K562 (cell line): ENCODE data around the gene LRCOL1. TPM values are rescaled to one million over a fixed set of nuclear protein-coding genes. Genes with fewer than 3 reads are reported as not detected.

ENCODE experiments used
- ATAC-seq: fragments of 200-7000 bp; cut with Tn5 transposase; 3 replicates; pipeline ENCODE4 v1.9.1; 2020; ENCODE audit warnings: moderate library complexity
- BruUV-seq: library from RNA; stranded (reverse); fragments of 400-500 nt; replicated peaks from 2 replicates; lab custom pipeline; 2021; lab: Mats Ljungman, UMichigan
- CTCF ChIA-PET: fragments of 300-600 bp; formaldehyde crosslinking; extraction: SDS; loops from one replicate; lab custom pipeline; 2021; ENCODE audit warnings: low intra/inter-chr PET ratio; lab: Yijun Ruan, JAX
- POLR2A ChIA-PET: fragments of 300-600, 350-650 bp; sonication (Branson Sonifier 250); formaldehyde crosslinking; extraction: SDS; loops from one replicate; lab custom pipeline; 2021; ENCODE audit warnings: antibody characterized with exemption, inconsistent platforms; lab: Yijun Ruan, JAX
- DNase-seq, 4 experiments: peaks; one replicate each; pipeline versions ENCODE4 v3.0.0 to v3.0.0-alpha.2; 2011 to 2018; ENCODE audit warnings: low spot score in 3 of 4, mixed read lengths in 3 of 4; ENCODE audit errors: extremely low read depth in 1 of 4
- FAIRE-seq: peaks from 2 replicates; lab custom pipeline; 2011; peaks lifted over from hg19 to GRCh38; lab: Jason Lieb, UNC
- H2AFZ ChIP-seq: 2 replicates; pipeline ENCODE4 v1.6.0; 2011; ENCODE audit warnings: low read depth, low read length, control low read depth, inconsistent platforms
- H3K27ac ChIP-seq: fragments of 200-600 bp; 3 replicates; pipeline ENCODE4 v1.8.0; 2011; ENCODE audit warnings: low read depth, mild to moderate bottlenecking, control low read depth, inconsistent platforms, low read length, moderate library complexity, mixed read lengths; ENCODE audit errors: extremely low read depth
- H3K27me3 ChIP-seq, 2 experiments: fragments of 300-600 bp in 1 of 2; 2 replicates in 1 of 2; 3 replicates in 1 of 2; pipeline versions ENCODE4 v1.6.0 to v1.8.0; 2011; ENCODE audit warnings: inconsistent platforms in 2 of 2, low read length in 2 of 2, mild to moderate bottlenecking in 1 of 2, mixed read lengths in 1 of 2, moderate library complexity in 1 of 2; ENCODE audit not compliant: control insufficient read depth in 2 of 2, insufficient read depth in 2 of 2
- H3K36me3 ChIP-seq: fragments of 300-600 bp; 3 replicates; pipeline ENCODE4 v1.8.0; 2011; ENCODE audit warnings: mild to moderate bottlenecking, low read length, inconsistent platforms; ENCODE audit not compliant: control insufficient read depth, insufficient read depth
- H3K4me1 ChIP-seq, 2 experiments: fragments of 200-600 bp in 1 of 2; replicated peaks in 1 of 2; 2 replicates in 1 of 2; 3 replicates in 1 of 2; pipeline versions ENCODE4 v1.5.1 to v1.8.0; 2011; ENCODE audit warnings: inconsistent platforms in 2 of 2, low read length in 2 of 2, mild to moderate bottlenecking in 1 of 2, mixed read lengths in 1 of 2, moderate library complexity in 1 of 2; ENCODE audit not compliant: control insufficient read depth in 2 of 2, insufficient read depth in 2 of 2
- H3K4me2 ChIP-seq: 2 replicates; pipeline ENCODE4 v1.6.1; 2011; ENCODE audit warnings: low read length, control low read depth, inconsistent platforms, mixed read lengths; ENCODE audit not compliant: insufficient read depth
- H3K4me3 ChIP-seq: fragments of 200-600 bp; sonication (generic), shearing (Covaris generic); 2 replicates; pipeline ENCODE4 v1.5.1; 2016; ENCODE audit warnings: control low read depth, inconsistent platforms
- H3K79me2 ChIP-seq: fragments of 200-600 bp; 3 replicates; pipeline ENCODE4 v1.8.0; 2011; ENCODE audit warnings: low read length, inconsistent platforms; ENCODE audit not compliant: control insufficient read depth, insufficient read depth
- H3K9ac ChIP-seq, 2 experiments: 2 replicates each; pipeline versions ENCODE4 v1.6.0 to v1.6.1; 2011; ENCODE audit warnings: low read depth in 2 of 2, low read length in 2 of 2, control low read depth in 1 of 2, inconsistent platforms in 1 of 2, mild to moderate bottlenecking in 1 of 2, mixed read lengths in 1 of 2; ENCODE audit not compliant: insufficient read depth in 1 of 2
- H3K9me1 ChIP-seq: one replicate; pipeline ENCODE4 v1.6.0; 2011; ENCODE audit warnings: inconsistent platforms, mild to moderate bottlenecking, low read length, moderate library complexity; ENCODE audit not compliant: control insufficient read depth, insufficient read depth
- H3K9me3 ChIP-seq: replicated peaks from 2 replicates; pipeline ENCODE4 v1.5.1; 2011; ENCODE audit warnings: low read depth, low read length, inconsistent platforms; ENCODE audit not compliant: control insufficient read depth, insufficient read depth
- H4K20me1 ChIP-seq: replicated peaks from 2 replicates; pipeline ENCODE4 v1.6.1; 2011; ENCODE audit warnings: low read length, inconsistent platforms, mixed read lengths; ENCODE audit not compliant: control insufficient read depth, insufficient read depth
- BRD9 ChIP-seq: fragments of 450-650 bp; IDR thresholded peaks from 2 replicates; pipeline ENCODE4 v1.6.1; 2018; ENCODE audit warnings: low read depth; ENCODE audit not compliant: partially characterized antibody
- DPF2 ChIP-seq: fragments of 450-650 bp; IDR thresholded peaks from 2 replicates; pipeline ENCODE4 v1.6.1; 2016
- NCOA6 ChIP-seq: fragments of 450-650 bp; IDR thresholded peaks from 2 replicates; pipeline ENCODE4 v1.6.1; 2017; ENCODE audit warnings: mild to moderate bottlenecking
- NONO ChIP-seq, 2 experiments: fragments of 200-400 bp in 1 of 2; fragments of 450-650 bp in 1 of 2; formaldehyde crosslinking in 1 of 2; IDR thresholded peaks; 2 replicates each; pipeline ENCODE4 v1.6.1; 2017; ENCODE audit warnings: low read depth in 2 of 2, mild to moderate bottlenecking in 2 of 2, moderate library complexity in 2 of 2, low read length in 1 of 2
- SAFB2 ChIP-seq: fragments of 200-400 bp; formaldehyde crosslinking; IDR thresholded peaks from 2 replicates; pipeline ENCODE4 v1.6.1; 2018; ENCODE audit warnings: borderline replicate concordance, low read length, low read depth, moderate library complexity; ENCODE audit not compliant: severe bottlenecking
- SRSF3 ChIP-seq: fragments of 200-400 bp; formaldehyde crosslinking; IDR thresholded peaks from 2 replicates; pipeline ENCODE4 v1.6.1; 2016; ENCODE audit warnings: mild to moderate bottlenecking, low read length, moderate library complexity; ENCODE audit not compliant: insufficient read depth
- ZNF644 ChIP-seq: fragments of 200-800 bp; sonication (Bioruptor generic); IDR thresholded peaks from 2 replicates; pipeline ENCODE4 v1.6.1; 2016; ENCODE audit warnings: low read depth, missing genetic modification characterization, missing compliant biosample characterization
- WGBS: fragments of 100-300 bp; shearing (Covaris generic); methylation state at CpG from one replicate; pipeline ENCODE4 v1.1.6; 2016; ENCODE audit warnings: low coverage, mixed read lengths; ENCODE audit not compliant: insufficient coverage; ENCODE audit errors: missing lambda C conversion rate; 5-methylcytosine and 5-hydroxymethylcytosine counted together
- in situ Hi-C: fragments of 300-500 bp; cut with MboI; formaldehyde crosslinking; loops from 4 replicates; pipeline ENCODE4 v1.15.0; 2018; ENCODE audit warnings: inconsistent platforms, mixed read lengths
- intact Hi-C: fragments of 100-400 bp; cut with micrococcal nuclease; formaldehyde crosslinking; loops from 2 replicates; pipeline ENCODE4 v1.14.2; 2022
- polyA plus RNA-seq, 8 experiments: library from polyadenylated mRNA; depleted of rRNA in 4 of 8; stranded (reverse) in 5 of 8; unstranded in 3 of 8; fragments of >200 nt; fragmentation: Nextera tagmentation in 2 of 8; fragmentation: Illumina TruSeq in 1 of 8; extraction: Ambion mirVana in 2 of 8; extraction: Trizol in 1 of 8; gene quantifications; 2 replicates each; pipeline versions ENCODE4 v1.2.1 to v1.2.3, GENCODE V29; 2011 to 2014; ENCODE audit warnings: inconsistent platforms in 1 of 8, missing spikeins in 1 of 8
- total RNA-seq, 7 experiments: library from RNA; depleted of rRNA in 6 of 7; stranded (reverse); fragments of >200 nt in 6 of 7; fragmentation: Illumina TruSeq in 2 of 7; extraction: Trizol in 2 of 7; gene quantifications; 2 replicates each; pipeline versions ENCODE4 v1.2.1 to v1.2.3, GENCODE V29; 2011 to 2021; ENCODE audit warnings: low replicate concordance in 1 of 7
- TF ChIP-seq, protein P1 (sequence below): sonication (generic); formaldehyde crosslinking; IDR thresholded peaks from 2 replicates; pipeline ENCODE4 v1.8.0; 2022; ENCODE audit warnings: missing genetic modification reagents, mild to moderate bottlenecking, moderate library complexity, borderline replicate concordance
- TF ChIP-seq, protein P2 (sequence below), 3 experiments: fragments of 200-800 bp in 1 of 3; sonication (Bioruptor generic) in 1 of 3; sonication (generic) in 1 of 3; formaldehyde crosslinking in 1 of 3; IDR thresholded peaks; 2 replicates each; pipeline versions ENCODE4 v1.6.1 to v1.8.0; 2016 to 2022; ENCODE audit warnings: mild to moderate bottlenecking in 2 of 3, missing compliant biosample characterization in 2 of 3, missing genetic modification characterization in 2 of 3, missing genetic modification reagents in 1 of 3
- TF ChIP-seq, protein P3 (sequence below): sonication (generic); formaldehyde crosslinking; IDR thresholded peaks from 2 replicates; pipeline ENCODE4 v1.8.0; 2022; ENCODE audit warnings: mild to moderate bottlenecking, missing genetic modification reagents
- TF ChIP-seq, protein P4 (sequence below): fragments of 450-650 bp; IDR thresholded peaks from 2 replicates; pipeline ENCODE4 v1.6.1; 2016; ENCODE audit warnings: mild to moderate bottlenecking

Gene LRCOL1
- total and polyA plus RNA-seq, 9 of the 15 experiments (the other 6 are each of a cell fraction or from before 2014, with no cell fraction given): not detected

DNA sequence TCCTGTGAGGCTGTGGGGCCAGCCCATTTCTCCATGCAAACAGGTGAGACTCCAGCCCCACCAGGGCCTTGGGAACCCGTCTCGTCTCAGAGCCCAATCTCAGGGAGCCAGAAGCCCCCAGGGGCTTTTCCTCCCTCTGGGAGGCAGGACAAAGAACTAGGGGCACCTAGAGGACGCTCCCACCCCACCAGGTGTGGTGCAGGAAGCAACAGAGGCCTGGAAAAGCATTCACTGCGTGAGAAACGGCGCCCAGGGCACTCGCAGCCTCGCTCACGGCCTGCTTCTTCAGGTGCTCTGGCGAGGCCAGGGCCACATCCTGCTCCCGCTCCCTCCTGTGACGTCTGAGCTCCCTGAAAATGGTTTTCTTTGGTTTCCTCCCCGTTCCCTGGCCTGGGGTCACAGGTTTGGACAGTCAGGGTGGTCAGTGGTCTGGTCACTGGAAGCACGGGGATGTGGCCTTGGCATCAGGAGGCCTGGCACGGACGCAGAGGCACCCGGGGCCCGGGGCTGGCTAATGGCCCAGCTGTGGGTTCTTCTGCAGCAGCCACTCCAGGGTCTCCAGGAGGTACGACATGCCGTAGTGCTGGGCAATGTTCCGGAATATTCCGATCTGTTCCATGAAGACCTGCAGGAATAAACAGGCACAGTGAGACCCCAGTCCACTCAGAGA is 13.9 kb upstream of the LRCOL1 start:
- no peak for DNase-seq
- ChIA-PET CTCF (no interaction called here), POLR2A (interaction anchor here (0.8 to 1.0 kb wide), 2 partner anchors 10 to 12 kb away, joined by 3 read pairs; no protein-coding TSS in a partner anchor)
- intact Hi-C loops (no loop called here), in situ Hi-C loops (no loop called here)
- Histone ChIP-seq H2AFZ (no peak overlapping the region), H3K9ac (peak overlapping the region in 1 of 2 experiments; percentile 2; a peak in 1 of 4 replicates), H3K27ac (no peak overlapping the region), H3K4me2 (no peak overlapping the region), H4K20me1 (0 out of 2 replicates have a peak, but pooled peaks cover 3% of the 10 kb centered on the region), H3K4me1 (peaks cover 12 to 55% of the 10 kb centered on the region in 2 experiments; a peak in 4 of 5 replicates), H3K27me3 (no peaks in the 10 kb centered on the region), H3K9me3 (no peaks in the 10 kb centered on the region), H3K36me3 (peaks cover 56% of the 10 kb centered on the region; the same call in 2 of the 3 replicates), H3K9me1 (no peaks in the 10 kb centered on the region), H3K4me3 (no peak overlapping the region), H3K79me2 (no peaks in the 10 kb centered on the region)
- BruUV-seq: TSS peak; percentile 31
- ATAC-seq: no peak
- 94% methylated on average over 13 of the region's 22 CpGs for WGBS
- no peak for FAIRE-seq
- TF ChIP-seq, protein P1, sequence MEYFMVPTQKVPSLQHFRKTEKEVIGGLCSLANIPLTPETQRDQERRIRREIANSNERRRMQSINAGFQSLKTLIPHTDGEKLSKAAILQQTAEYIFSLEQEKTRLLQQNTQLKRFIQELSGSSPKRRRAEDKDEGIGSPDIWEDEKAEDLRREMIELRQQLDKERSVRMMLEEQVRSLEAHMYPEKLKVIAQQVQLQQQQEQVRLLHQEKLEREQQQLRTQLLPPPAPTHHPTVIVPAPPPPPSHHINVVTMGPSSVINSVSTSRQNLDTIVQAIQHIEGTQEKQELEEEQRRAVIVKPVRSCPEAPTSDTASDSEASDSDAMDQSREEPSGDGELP (CRISPR knock-in tag): no peak
- TF ChIP-seq, protein P2, sequence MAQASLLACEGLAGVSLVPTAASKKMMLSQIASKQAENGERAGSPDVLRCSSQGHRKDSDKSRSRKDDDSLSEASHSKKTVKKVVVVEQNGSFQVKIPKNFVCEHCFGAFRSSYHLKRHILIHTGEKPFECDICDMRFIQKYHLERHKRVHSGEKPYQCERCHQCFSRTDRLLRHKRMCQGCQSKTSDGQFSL (CRISPR knock-in tag; IDR thresholded peaks at IDR 0.05): no peak
- TF ChIP-seq, protein P2 (tag; IDR thresholded peaks at IDR 0.05): no peak
- TF ChIP-seq SAFB2 (no peak), SRSF3 (no peak), BRD9 (no peak), NONO (IDR thresholded peaks at IDR 0.05; ENCODE audit: low read depth in 2 of 2, low read length in 1 of 2) (no peak), NCOA6 (no peak), DPF2 (no peak), ZNF644 (tag) (no peak)
- TF ChIP-seq, protein P3, sequence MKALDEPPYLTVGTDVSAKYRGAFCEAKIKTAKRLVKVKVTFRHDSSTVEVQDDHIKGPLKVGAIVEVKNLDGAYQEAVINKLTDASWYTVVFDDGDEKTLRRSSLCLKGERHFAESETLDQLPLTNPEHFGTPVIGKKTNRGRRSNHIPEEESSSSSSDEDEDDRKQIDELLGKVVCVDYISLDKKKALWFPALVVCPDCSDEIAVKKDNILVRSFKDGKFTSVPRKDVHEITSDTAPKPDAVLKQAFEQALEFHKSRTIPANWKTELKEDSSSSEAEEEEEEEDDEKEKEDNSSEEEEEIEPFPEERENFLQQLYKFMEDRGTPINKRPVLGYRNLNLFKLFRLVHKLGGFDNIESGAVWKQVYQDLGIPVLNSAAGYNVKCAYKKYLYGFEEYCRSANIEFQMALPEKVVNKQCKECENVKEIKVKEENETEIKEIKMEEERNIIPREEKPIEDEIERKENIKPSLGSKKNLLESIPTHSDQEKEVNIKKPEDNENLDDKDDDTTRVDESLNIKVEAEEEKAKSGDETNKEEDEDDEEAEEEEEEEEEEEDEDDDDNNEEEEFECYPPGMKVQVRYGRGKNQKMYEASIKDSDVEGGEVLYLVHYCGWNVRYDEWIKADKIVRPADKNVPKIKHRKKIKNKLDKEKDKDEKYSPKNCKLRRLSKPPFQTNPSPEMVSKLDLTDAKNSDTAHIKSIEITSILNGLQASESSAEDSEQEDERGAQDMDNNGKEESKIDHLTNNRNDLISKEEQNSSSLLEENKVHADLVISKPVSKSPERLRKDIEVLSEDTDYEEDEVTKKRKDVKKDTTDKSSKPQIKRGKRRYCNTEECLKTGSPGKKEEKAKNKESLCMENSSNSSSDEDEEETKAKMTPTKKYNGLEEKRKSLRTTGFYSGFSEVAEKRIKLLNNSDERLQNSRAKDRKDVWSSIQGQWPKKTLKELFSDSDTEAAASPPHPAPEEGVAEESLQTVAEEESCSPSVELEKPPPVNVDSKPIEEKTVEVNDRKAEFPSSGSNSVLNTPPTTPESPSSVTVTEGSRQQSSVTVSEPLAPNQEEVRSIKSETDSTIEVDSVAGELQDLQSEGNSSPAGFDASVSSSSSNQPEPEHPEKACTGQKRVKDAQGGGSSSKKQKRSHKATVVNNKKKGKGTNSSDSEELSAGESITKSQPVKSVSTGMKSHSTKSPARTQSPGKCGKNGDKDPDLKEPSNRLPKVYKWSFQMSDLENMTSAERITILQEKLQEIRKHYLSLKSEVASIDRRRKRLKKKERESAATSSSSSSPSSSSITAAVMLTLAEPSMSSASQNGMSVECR (CRISPR knock-in tag): no peak
- TF ChIP-seq, protein P4, sequence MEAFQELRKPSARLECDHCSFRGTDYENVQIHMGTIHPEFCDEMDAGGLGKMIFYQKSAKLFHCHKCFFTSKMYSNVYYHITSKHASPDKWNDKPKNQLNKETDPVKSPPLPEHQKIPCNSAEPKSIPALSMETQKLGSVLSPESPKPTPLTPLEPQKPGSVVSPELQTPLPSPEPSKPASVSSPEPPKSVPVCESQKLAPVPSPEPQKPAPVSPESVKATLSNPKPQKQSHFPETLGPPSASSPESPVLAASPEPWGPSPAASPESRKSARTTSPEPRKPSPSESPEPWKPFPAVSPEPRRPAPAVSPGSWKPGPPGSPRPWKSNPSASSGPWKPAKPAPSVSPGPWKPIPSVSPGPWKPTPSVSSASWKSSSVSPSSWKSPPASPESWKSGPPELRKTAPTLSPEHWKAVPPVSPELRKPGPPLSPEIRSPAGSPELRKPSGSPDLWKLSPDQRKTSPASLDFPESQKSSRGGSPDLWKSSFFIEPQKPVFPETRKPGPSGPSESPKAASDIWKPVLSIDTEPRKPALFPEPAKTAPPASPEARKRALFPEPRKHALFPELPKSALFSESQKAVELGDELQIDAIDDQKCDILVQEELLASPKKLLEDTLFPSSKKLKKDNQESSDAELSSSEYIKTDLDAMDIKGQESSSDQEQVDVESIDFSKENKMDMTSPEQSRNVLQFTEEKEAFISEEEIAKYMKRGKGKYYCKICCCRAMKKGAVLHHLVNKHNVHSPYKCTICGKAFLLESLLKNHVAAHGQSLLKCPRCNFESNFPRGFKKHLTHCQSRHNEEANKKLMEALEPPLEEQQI: no peak
